OCI-LY3 (cell line): ENCODE data around the gene SELENON.
A peak's percentile ranks its signal among the peaks of the same experiment; 100 is the strongest.

ENCODE experiments used
- H2AFZ ChIP-seq: fragments of 200-600, 300-600 bp; shearing (Covaris generic); 2 replicates; pipeline ENCODE4 v1.6.0; 2014; ENCODE audit warnings: antibody characterized with exemption, low read depth, low read length
- H3K27ac ChIP-seq: fragments of 200-600, 300-600 bp; sonication (generic); 2 replicates; pipeline ENCODE4 v1.5.1; 2014; ENCODE audit warnings: mild to moderate bottlenecking, low read length, moderate library complexity, mixed read lengths
- H3K27me3 ChIP-seq: fragments of 200-600, 300-600 bp; sonication (generic); 2 replicates; pipeline ENCODE4 v1.6.1; 2014; ENCODE audit warnings: low read depth, low read length, mixed read lengths
- H3K36me3 ChIP-seq: fragments of 200-600, 300-600 bp; sonication (generic); replicated peaks from 2 replicates; pipeline ENCODE3; 2014; ENCODE audit warnings: low read depth, low read length, mixed read lengths
- H3K4me1 ChIP-seq: fragments of 300-600, 200-600 bp; sonication (generic); 2 replicates; pipeline ENCODE4 v1.6.1; 2014; ENCODE audit warnings: low read length, mixed read lengths
- H3K4me2 ChIP-seq: fragments of 200-600, 300-600 bp; sonication (generic); 2 replicates; pipeline ENCODE4 v1.6.1; 2014; ENCODE audit warnings: low read length, mixed read lengths
- H3K4me3 ChIP-seq: fragments of 300-600, 200-600 bp; sonication (generic); 2 replicates; pipeline ENCODE4 v1.5.1; 2014; ENCODE audit warnings: antibody characterized with exemption, mild to moderate bottlenecking, low read length, moderate library complexity
- H3K79me2 ChIP-seq: fragments of 300-600, 200-600 bp; shearing (Covaris generic); 2 replicates; pipeline ENCODE4 v1.6.1; 2014; ENCODE audit warnings: mild to moderate bottlenecking, low read length, mixed read lengths
- H3K9ac ChIP-seq: fragments of 300-600, 200-600 bp; shearing (Covaris generic); 2 replicates; pipeline ENCODE4 v1.6.0; 2014; ENCODE audit warnings: mild to moderate bottlenecking, low read length, moderate library complexity
- H3K9me3 ChIP-seq: fragments of 200-600, 300-600 bp; shearing (Covaris generic); 2 replicates; pipeline ENCODE4 v1.6.1; 2014; ENCODE audit warnings: low read length, mixed read lengths; ENCODE audit not compliant: insufficient read depth
- H4K20me1 ChIP-seq: fragments of 200-600, 300-600 bp; sonication (generic); 2 replicates; pipeline ENCODE4 v1.6.1; 2016; ENCODE audit warnings: low read length, mixed read lengths; ENCODE audit not compliant: insufficient read depth
- EZH2phosphoT487 ChIP-seq: fragments of 200-600 bp; shearing (Covaris generic); IDR thresholded peaks from 2 replicates; pipeline ENCODE4 v1.6.1; 2018; ENCODE audit warnings: antibody characterized with exemption, mixed run types, low read depth
- TF ChIP-seq, protein P1 (sequence below): fragments of 200-600, 300-600 bp; sonication (generic); IDR thresholded peaks from 2 replicates; pipeline ENCODE4 v1.5.1; 2014; ENCODE audit warnings: antibody characterized with exemption, low read length, low read depth

Gene SELENON

GRCh38 chr1:25773441-25774125 is 26.4 kb upstream of the SELENON start:
- Histone ChIP-seq H3K79me2 (no peaks in the 10 kb centered on the region), H2AFZ (no peak overlapping the region), H3K27me3 (no peaks in the 10 kb centered on the region), H3K27ac (no peak overlapping the region), H3K4me1 (peaks cover 9% of the 10 kb centered on the region; the same call in 1 of the 2 replicates), H3K36me3 (no peaks in the 10 kb centered on the region), H3K9me3 (no peaks in the 10 kb centered on the region), H3K9ac (no peak overlapping the region), H3K4me3 (no peak overlapping the region), H4K20me1 (no peaks in the 10 kb centered on the region), H3K4me2 (no peak overlapping the region)
- TF ChIP-seq, protein P1, sequence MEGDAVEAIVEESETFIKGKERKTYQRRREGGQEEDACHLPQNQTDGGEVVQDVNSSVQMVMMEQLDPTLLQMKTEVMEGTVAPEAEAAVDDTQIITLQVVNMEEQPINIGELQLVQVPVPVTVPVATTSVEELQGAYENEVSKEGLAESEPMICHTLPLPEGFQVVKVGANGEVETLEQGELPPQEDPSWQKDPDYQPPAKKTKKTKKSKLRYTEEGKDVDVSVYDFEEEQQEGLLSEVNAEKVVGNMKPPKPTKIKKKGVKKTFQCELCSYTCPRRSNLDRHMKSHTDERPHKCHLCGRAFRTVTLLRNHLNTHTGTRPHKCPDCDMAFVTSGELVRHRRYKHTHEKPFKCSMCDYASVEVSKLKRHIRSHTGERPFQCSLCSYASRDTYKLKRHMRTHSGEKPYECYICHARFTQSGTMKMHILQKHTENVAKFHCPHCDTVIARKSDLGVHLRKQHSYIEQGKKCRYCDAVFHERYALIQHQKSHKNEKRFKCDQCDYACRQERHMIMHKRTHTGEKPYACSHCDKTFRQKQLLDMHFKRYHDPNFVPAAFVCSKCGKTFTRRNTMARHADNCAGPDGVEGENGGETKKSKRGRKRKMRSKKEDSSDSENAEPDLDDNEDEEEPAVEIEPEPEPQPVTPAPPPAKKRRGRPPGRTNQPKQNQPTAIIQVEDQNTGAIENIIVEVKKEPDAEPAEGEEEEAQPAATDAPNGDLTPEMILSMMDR: no peak
- TF ChIP-seq EZH2phosphoT487: no peak

- Histone ChIP-seq H4K20me1 (no peaks in the 10 kb centered on the region), H3K27me3 (no peaks in the 10 kb centered on the region), H3K27ac (no peak overlapping the region), H3K9me3 (no peaks in the 10 kb centered on the region), H3K4me1 (peaks cover 9% of the 10 kb centered on the region; the same call in 1 of the 2 replicates), H3K36me3 (no peaks in the 10 kb centered on the region), H3K9ac (no peak overlapping the region), H2AFZ (no peak overlapping the region), H3K79me2 (no peaks in the 10 kb centered on the region), H3K4me2 (no peak overlapping the region), H3K4me3 (no peak overlapping the region)
- TF ChIP-seq, protein P1: no peak
- TF ChIP-seq EZH2phosphoT487: no peak
Measured at GRCh38 chr1:25774206-25774803, 25.7 kb upstream of the SELENON start.

GRCh38 chr1:25774921-25775771 is 24.8 kb upstream of the SELENON start:
- no peaks in the 10 kb centered on the region for H3K36me3 ChIP-seq
- peak overlapping the region; percentile 49 for H3K4me2 ChIP-seq
- no peaks in the 10 kb centered on the region for H3K79me2 ChIP-seq
- H3K4me3 ChIP-seq: peak overlapping the region; percentile 30
- TF ChIP-seq, protein P1: no peak; the same call in 1 of the 2 replicates
- no peak for TF ChIP-seq EZH2phosphoT487
- no peak overlapping the region for H3K9ac ChIP-seq
- H3K27me3 ChIP-seq: no peaks in the 10 kb centered on the region
- no peaks in the 10 kb centered on the region for H3K9me3 ChIP-seq
- H4K20me1 ChIP-seq: no peaks in the 10 kb centered on the region
- peaks cover 9% of the 10 kb centered on the region; the same call in 1 of the 2 replicates for H3K4me1 ChIP-seq
- peak overlapping the region; percentile 40; the same call in 1 of the 2 replicates for H2AFZ ChIP-seq
- H3K27ac ChIP-seq: no peak overlapping the region

- Histone ChIP-seq H2AFZ (no peak overlapping the region), H3K27me3 (no peaks in the 10 kb centered on the region), H3K36me3 (no peaks in the 10 kb centered on the region), H4K20me1 (no peaks in the 10 kb centered on the region), H3K9ac (no peak overlapping the region), H3K4me1 (peaks cover 9% of the 10 kb centered on the region; the same call in 1 of the 2 replicates), H3K4me2 (no peak overlapping the region), H3K79me2 (no peaks in the 10 kb centered on the region), H3K4me3 (no peak overlapping the region), H3K27ac (no peak overlapping the region), H3K9me3 (no peaks in the 10 kb centered on the region)
- TF ChIP-seq, protein P1: no peak
- TF ChIP-seq EZH2phosphoT487: no peak
Measured at GRCh38 chr1:25779388-25779787, 20.6 kb upstream of the SELENON start.
